IMR-90 (cell line): ENCODE results near the gene HSD17B3. TPM values are rescaled to one million over a fixed set of nuclear protein-coding genes. Genes with fewer than 3 reads are reported as not detected.

ENCODE experiments used
- ATAC-seq: fragments of 200-7000 bp; cut with Tn5 transposase; 2 replicates; pipeline ENCODE4 v1.9.1; 2020; ENCODE audit warnings: low read depth, mild to moderate bottlenecking, moderate library complexity
- BruUV-seq: library from RNA; stranded (reverse); fragments of 400-500 nt; replicated peaks from 2 replicates; lab custom pipeline; 2021; lab: Mats Ljungman, UMichigan
- CTCF ChIA-PET: fragments of 300-600 bp; formaldehyde crosslinking; extraction: SDS; loops from one replicate; lab custom pipeline; 2021; ENCODE audit warnings: antibody characterized with exemption; lab: Yijun Ruan, JAX
- POLR2A ChIA-PET: fragments of 300-600 bp; sonication (Branson Sonifier 250); formaldehyde crosslinking; loops from one replicate; lab custom pipeline; 2022; ENCODE audit warnings: antibody characterized with exemption; ENCODE audit not compliant: unreplicated experiment; lab: Charles Lee
- DNase-seq: peaks from one replicate; pipeline ENCODE4 v3.0.0; 2013
- H2AFZ ChIP-seq: replicated peaks from 2 replicates; pipeline ENCODE3; 2013; ENCODE audit warnings: low read length, mild to moderate bottlenecking; ENCODE audit not compliant: poor library complexity
- H2AK5ac ChIP-seq: 2 replicates; pipeline ENCODE4 v1.6.1; 2013; ENCODE audit warnings: low read depth, low read length, inconsistent platforms
- H2AK9ac ChIP-seq: replicated peaks from 2 replicates; pipeline ENCODE3; 2013; ENCODE audit warnings: mild to moderate bottlenecking, low read depth, low read length, moderate library complexity; ENCODE audit not compliant: poor library complexity
- H2BK120ac ChIP-seq: 2 replicates; pipeline ENCODE4 v1.6.1; 2013; ENCODE audit warnings: low read depth, low read length, inconsistent platforms
- H2BK15ac ChIP-seq: 3 replicates; pipeline ENCODE4 v1.6.1; 2013; ENCODE audit warnings: low read depth, low read length, inconsistent platforms
- H2BK20ac ChIP-seq: 2 replicates; pipeline ENCODE4 v1.6.1; 2013; ENCODE audit warnings: low read depth, mild to moderate bottlenecking, inconsistent platforms, low read length, moderate library complexity
- H2BK5ac ChIP-seq: 2 replicates; pipeline ENCODE4 v1.6.1; 2013; ENCODE audit warnings: mild to moderate bottlenecking, low read depth, low read length, inconsistent platforms; ENCODE audit not compliant: poor library complexity, severe bottlenecking
- H3K14ac ChIP-seq: replicated peaks from 2 replicates; pipeline ENCODE4 v1.6.1; 2013; ENCODE audit warnings: low read depth, low read length, inconsistent platforms
- H3K18ac ChIP-seq: 2 replicates; pipeline ENCODE4 v1.6.1; 2013; ENCODE audit warnings: low read depth, low read length, control low read depth
- H3K23ac ChIP-seq: 2 replicates; pipeline ENCODE4 v1.6.1; 2013; ENCODE audit warnings: low read depth, low read length, inconsistent platforms
- H3K27ac ChIP-seq: 2 replicates; pipeline ENCODE4 v1.5.1; 2013; ENCODE audit warnings: mild to moderate bottlenecking, control low read depth, low read length; ENCODE audit not compliant: insufficient read depth
- H3K27me3 ChIP-seq: 2 replicates; pipeline ENCODE4 v1.6.1; 2013; ENCODE audit warnings: low read length; ENCODE audit not compliant: control insufficient read depth, insufficient read depth
- H3K36me3 ChIP-seq: 2 replicates; pipeline ENCODE4 v1.6.1; 2013; ENCODE audit warnings: low read length, mixed read lengths; ENCODE audit not compliant: control insufficient read depth, insufficient read depth
- H3K4ac ChIP-seq: 2 replicates; pipeline ENCODE4 v1.6.1; 2013; ENCODE audit warnings: low read depth, low read length, inconsistent platforms
- H3K4me1 ChIP-seq: 2 replicates; pipeline ENCODE4 v1.6.1; 2013; ENCODE audit warnings: low read length, mixed read lengths; ENCODE audit not compliant: control insufficient read depth, insufficient read depth
- H3K4me2 ChIP-seq: 2 replicates; pipeline ENCODE4 v1.6.1; 2013; ENCODE audit warnings: low read depth, mild to moderate bottlenecking, control low read depth, low read length, moderate library complexity
- H3K4me3 ChIP-seq: 2 replicates; pipeline ENCODE4 v1.5.1; 2013; ENCODE audit warnings: low read depth, mild to moderate bottlenecking, control low read depth, low read length, moderate library complexity; ENCODE audit not compliant: insufficient read depth
- H3K56ac ChIP-seq: 2 replicates; pipeline ENCODE4 v1.6.1; 2013; ENCODE audit warnings: low read length, inconsistent platforms; ENCODE audit not compliant: insufficient read depth; ENCODE audit errors: extremely low read depth
- H3K79me1 ChIP-seq, 2 experiments: 2 replicates each; pipeline ENCODE4 v1.6.1; 2013; ENCODE audit warnings: low read length in 2 of 2, inconsistent platforms in 1 of 2, low read depth in 1 of 2
- H3K9ac ChIP-seq: 2 replicates; pipeline ENCODE4 v1.6.1; 2013; ENCODE audit warnings: low read depth, low read length, control low read depth
- H3K9me1 ChIP-seq: 2 replicates; pipeline ENCODE4 v1.6.1; 2013; ENCODE audit warnings: low read length, inconsistent platforms; ENCODE audit not compliant: insufficient read depth
- H3K9me3 ChIP-seq: 2 replicates; pipeline ENCODE4 v1.6.1; 2013; ENCODE audit warnings: low read length; ENCODE audit not compliant: control insufficient read depth, insufficient read depth
- H4K20me1 ChIP-seq: 2 replicates; pipeline ENCODE4 v1.6.1; 2013; ENCODE audit warnings: low read length, inconsistent platforms; ENCODE audit not compliant: insufficient read depth
- H4K5ac ChIP-seq: 2 replicates; pipeline ENCODE4 v1.6.1; 2013; ENCODE audit warnings: mild to moderate bottlenecking, low read depth, low read length, control low read depth
- H4K8ac ChIP-seq, 2 experiments: 2 replicates each; pipeline ENCODE4 v1.6.1; 2013; ENCODE audit warnings: low read depth in 2 of 2, low read length in 2 of 2, control low read depth in 1 of 2, inconsistent platforms in 1 of 2
- H4K91ac ChIP-seq: 2 replicates; pipeline ENCODE4 v1.6.1; 2013; ENCODE audit warnings: low read depth, low read length, inconsistent platforms; ENCODE audit not compliant: insufficient read depth
- SMC3 ChIP-seq: fragments of 150-350 bp; IDR thresholded peaks from 2 replicates; pipeline ENCODE4 v1.6.1; 2016; ENCODE audit warnings: low read depth, mild to moderate bottlenecking, antibody characterized with exemption, low read length, moderate library complexity
- USF2 ChIP-seq: fragments of 150-350 bp; IDR thresholded peaks from 2 replicates; pipeline ENCODE4 v1.6.1; 2017; ENCODE audit warnings: mild to moderate bottlenecking, antibody characterized with exemption, low read length, low read depth
- WGBS, 2 experiments: methylation state at CpG; one replicate each; pipeline versions ENCODE4 v1.1.5 to v1.1.7; 2013; ENCODE audit warnings: missing lambda C conversion rate in 2 of 2; ENCODE audit not compliant: insufficient read length in 1 of 2; ENCODE audit errors: extremely low coverage in 2 of 2; 5-methylcytosine and 5-hydroxymethylcytosine counted together
- dilution Hi-C: fragments of 300-500 bp; cut with HindIII; formaldehyde crosslinking; loops from one replicate; pipeline ENCODE4 v1.14.3; 2018; ENCODE audit warnings: low sequenced_read_pairs; ENCODE audit not compliant: unreplicated experiment
- in situ Hi-C: fragments of 300-500 bp; cut with MboI; formaldehyde crosslinking; loops from 3 replicates; pipeline ENCODE4 v1.14.3; 2019; ENCODE audit warnings: low sequenced_read_pairs, inconsistent platforms, mixed read lengths
- intact Hi-C: fragments of 100-400 bp; cut with micrococcal nuclease; formaldehyde crosslinking; loops from 2 replicates; pipeline ENCODE4 v1.10.0; 2022
- polyA plus RNA-seq, 3 experiments: library from polyadenylated mRNA; depleted of rRNA; stranded (reverse); fragments of >200 nt; gene quantifications; 2 replicates each; pipeline ENCODE4 v1.2.3, GENCODE V29; 2012; ENCODE audit warnings: low replicate concordance in 1 of 3
- total RNA-seq: library from RNA; depleted of rRNA; stranded (reverse); fragments of >200 nt; gene quantifications from 2 replicates; pipeline ENCODE4 v1.2.3, GENCODE V29; 2012
- TF ChIP-seq, protein P1 (sequence below): fragments of 150-350 bp; IDR thresholded peaks from 2 replicates; pipeline ENCODE4 v1.6.1; 2016; ENCODE audit warnings: low read depth, mild to moderate bottlenecking, low read length, moderate library complexity, borderline replicate concordance

Gene HSD17B3
- total and polyA plus RNA-seq, 2 of the 4 experiments (the other 2 are of a cell fraction), result 0.18 TPM; not detected in 1

DNA sequence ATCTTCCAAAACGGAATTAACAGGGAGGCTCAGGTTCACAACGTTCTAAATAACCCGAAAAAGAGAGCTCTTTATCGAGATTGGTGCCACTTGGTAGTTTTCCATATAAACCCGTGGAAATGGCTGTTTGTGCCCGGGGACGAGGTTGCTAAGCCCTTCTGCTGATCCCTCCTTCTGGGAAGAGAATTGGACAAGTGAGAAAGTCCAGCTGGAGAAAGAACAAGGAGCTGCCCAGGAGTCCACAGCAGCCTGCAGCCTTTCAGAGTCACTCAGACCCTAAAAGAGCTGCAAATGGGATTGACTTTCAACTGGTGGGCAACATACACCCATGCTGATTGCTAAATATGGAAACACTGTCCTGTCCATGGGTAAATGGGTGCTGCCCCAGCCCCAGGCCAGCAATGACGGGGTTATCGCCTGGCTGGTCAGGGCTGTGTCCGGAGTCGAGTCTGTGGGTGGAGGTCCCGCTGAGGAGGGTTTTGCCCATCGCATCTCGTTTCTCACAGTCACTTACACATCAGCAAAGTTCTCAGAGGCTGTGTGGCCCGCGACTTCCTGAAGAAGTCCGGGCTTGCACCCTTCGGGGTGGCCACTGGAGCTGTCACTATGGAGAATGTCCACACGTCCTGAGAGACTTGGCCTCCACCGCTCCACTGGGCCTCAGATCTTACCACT is 40.7 kb upstream of the HSD17B3 start (continued):
- no peak for TF ChIP-seq USF2

DNA sequence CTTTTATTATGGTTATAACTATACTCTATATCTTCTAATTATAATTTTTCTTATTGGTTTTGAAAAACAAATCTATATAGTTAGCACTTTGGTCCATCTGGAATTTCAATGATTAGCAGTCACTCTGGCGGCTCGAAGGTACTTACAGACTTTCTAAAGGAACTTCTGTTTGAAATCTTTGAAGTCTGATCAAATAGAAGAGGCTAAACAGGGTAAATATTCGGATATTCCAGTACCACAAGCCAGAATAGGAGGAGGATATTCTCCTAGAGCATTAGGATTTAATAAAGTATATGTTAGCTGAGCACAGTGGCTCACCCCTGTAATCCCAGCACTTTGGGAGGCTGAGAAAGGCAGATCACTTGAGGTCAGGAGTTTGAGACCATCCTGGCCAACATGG is 38.7 kb upstream of the HSD17B3 start:
- Histone ChIP-seq H3K36me3 (peaks cover 2% of the 10 kb centered on the region; the same call in 1 of the 2 replicates), H4K5ac (no peak overlapping the region), H3K4me1 (peaks cover 8% of the 10 kb centered on the region), H3K79me1 (peaks cover 3 to 7% of the 10 kb centered on the region in 2 experiments; a peak in 1 of 4 replicates), H2AK5ac (no peak overlapping the region), H3K14ac (no peak overlapping the region), H4K91ac (no peak overlapping the region), H3K4ac (no peak overlapping the region), H4K8ac (no peak overlapping the region), H3K56ac (no peak overlapping the region), H3K9me1 (peaks cover 9% of the 10 kb centered on the region), H2BK15ac (no peak overlapping the region), H3K27ac (no peak overlapping the region), H2BK20ac (no peak overlapping the region), H2BK120ac (no peak overlapping the region), H2BK5ac (no peak overlapping the region), H3K9me3 (no peaks in the 10 kb centered on the region), H2AK9ac (no peak overlapping the region), H4K20me1 (no peaks in the 10 kb centered on the region), H3K9ac (no peak overlapping the region), H3K18ac (no peak overlapping the region), H2AFZ (no peak overlapping the region), H3K4me2 (no peak overlapping the region), H3K27me3 (no peaks in the 10 kb centered on the region), H3K4me3 (no peak overlapping the region), H3K23ac (no peak overlapping the region)
- POLR2A ChIA-PET, result no interaction called here
- dilution Hi-C loops, result no loop called here
- DNase-seq (no peak), ATAC-seq (no peak)
- in situ Hi-C loops, result no loop called here
- intact Hi-C loops, result loop anchor here (5.0 kb wide), 2 partner anchors 77 to 227 kb away; partner anchors contain the start of gene ZNF367
- TF ChIP-seq SMC3, result no peak
- TF ChIP-seq, protein P1, sequence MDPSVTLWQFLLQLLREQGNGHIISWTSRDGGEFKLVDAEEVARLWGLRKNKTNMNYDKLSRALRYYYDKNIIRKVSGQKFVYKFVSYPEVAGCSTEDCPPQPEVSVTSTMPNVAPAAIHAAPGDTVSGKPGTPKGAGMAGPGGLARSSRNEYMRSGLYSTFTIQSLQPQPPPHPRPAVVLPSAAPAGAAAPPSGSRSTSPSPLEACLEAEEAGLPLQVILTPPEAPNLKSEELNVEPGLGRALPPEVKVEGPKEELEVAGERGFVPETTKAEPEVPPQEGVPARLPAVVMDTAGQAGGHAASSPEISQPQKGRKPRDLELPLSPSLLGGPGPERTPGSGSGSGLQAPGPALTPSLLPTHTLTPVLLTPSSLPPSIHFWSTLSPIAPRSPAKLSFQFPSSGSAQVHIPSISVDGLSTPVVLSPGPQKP, result no peak
- BruUV-seq, result no TSS peak
- WGBS, 2 experiments, result no CpG with 5 or more reads among the region's 3 CpGs
- CTCF ChIA-PET, result no interaction called here
